C4-2B (cell line): ENCODE results near the gene ABCC10.
"Not testable (repeated sequence)": the region's sequence is repeated elsewhere in the genome, so short reads cannot be mapped to it uniquely, and the experiment has no call there.

Source experiments
- H3K27ac ChIP-seq: fragments of 450-650 bp; 2 replicates; pipeline ENCODE4 v1.5.1; 2017
- CTCF ChIP-seq: fragments of 450-650 bp; conservative IDR thresholded peaks from 2 replicates; pipeline ENCODE4 v1.5.1; 2017; ENCODE audit warnings: mild to moderate bottlenecking
- ZFX ChIP-seq: fragments of 450-650 bp; IDR thresholded peaks from 2 replicates; pipeline ENCODE4 v1.6.1; 2017

Gene ABCC10

GRCh38 chr6:43451939-43452338 lies 24.6 kb downstream of the ABCC10 start:
- no peak overlapping the region for H3K27ac ChIP-seq
- TF ChIP-seq CTCF: no peak
- TF ChIP-seq ZFX: no peak

DNA sequence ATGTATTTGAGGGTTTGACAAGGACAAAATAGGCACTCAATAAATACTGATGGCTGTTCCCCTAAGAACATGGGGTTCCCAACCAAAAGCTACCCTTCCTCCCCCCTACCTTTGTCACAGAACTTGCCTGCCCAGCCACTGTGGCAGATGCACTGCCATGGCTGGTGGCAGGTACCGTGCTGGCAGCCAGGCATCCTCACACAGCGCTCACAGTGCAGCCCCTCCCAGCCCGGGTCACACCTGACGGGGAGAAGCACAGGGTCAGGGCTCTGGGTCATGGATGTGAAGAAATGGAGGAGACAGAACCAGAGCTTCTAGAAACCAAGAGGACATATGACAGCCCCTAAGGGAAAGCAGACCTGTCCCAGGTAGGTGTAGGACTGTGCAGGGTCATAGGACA lies 25.6 kb downstream of the ABCC10 start:
- H3K27ac ChIP-seq: no peak overlapping the region
- TF ChIP-seq ZFX: no peak
- TF ChIP-seq CTCF: no peak

GRCh38 chr6:43453831-43454230 lies 26.5 kb downstream of the ABCC10 start:
- H3K27ac ChIP-seq: no peak overlapping the region
- no peak for TF ChIP-seq CTCF
- no peak for TF ChIP-seq ZFX

GRCh38 chr6:43454290-43454695 lies 27.0 kb downstream of the ABCC10 start:
- H3K27ac ChIP-seq: no peak overlapping the region
- TF ChIP-seq ZFX (no peak), CTCF (peak; percentile 96)

- no peak overlapping the region for H3K27ac ChIP-seq
- TF ChIP-seq ZFX (no peak), CTCF (peak; percentile 84)
These were observed 27.6 kb downstream of the ABCC10 start for GRCh38 chr6:43454696-43455530.

DNA sequence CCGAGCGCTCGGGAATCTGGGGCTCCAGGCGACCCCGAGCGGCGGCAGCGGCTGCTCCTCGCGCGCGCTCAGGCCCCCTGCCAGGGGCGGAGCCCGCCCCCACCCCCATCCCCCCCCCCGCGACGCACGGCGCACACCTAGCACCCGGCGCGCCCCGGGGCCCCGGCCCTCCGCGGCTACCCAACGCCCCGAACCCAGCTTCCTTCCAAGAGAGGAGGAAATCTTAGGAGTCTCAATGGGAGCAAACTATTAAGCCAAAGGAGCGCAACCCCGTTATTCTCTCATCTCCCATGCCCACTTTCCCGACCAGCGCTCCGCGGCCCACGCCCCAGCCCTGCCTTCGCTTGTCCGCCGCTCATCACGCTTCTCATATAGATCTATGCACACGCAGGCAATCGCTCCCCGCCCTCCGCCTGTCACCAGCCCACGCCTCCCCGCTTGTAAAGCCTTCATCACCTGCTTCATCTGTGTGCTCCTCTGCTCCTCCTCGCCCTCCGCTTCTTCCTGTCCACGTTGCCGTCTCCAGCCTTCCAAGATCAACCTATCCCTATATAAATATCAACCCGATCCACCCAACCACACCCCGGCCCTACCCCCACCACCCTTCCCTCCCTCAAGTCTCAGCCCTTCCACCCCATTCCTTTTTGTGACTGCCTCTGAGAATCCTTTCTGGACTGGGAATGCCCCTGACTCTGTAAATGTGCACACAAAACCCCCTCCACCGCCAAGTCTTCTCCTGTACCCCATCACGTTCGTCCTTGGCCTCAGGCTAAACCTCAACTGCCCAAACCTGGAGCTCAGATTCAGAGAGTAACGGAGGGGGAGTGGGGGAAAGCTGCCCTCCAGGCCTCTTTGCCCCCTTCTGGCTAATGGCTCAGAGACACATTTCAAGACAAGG lies 28.4 kb downstream of the ABCC10 start, which contains the start of gene DLK2:
Gene DLK2 (minus strand): TSS at position 18 of the 898 bp plus-strand sequence. CDS start 723 bp downstream, outside the sequence.
- no peak within 1 kb of the TSS for H3K27ac ChIP-seq
- TF ChIP-seq ZFX: no peak
- no peak for TF ChIP-seq CTCF

- H3K27ac ChIP-seq: no peak overlapping the region
- peak; percentile 39 for TF ChIP-seq CTCF
- no peak for TF ChIP-seq ZFX
These were observed 30.3 kb downstream of the ABCC10 start for GRCh38 chr6:43457643-43458042.

- not testable (repeated sequence) for H3K27ac ChIP-seq
These were observed 30.8 kb downstream of the ABCC10 start for GRCh38 chr6:43458154-43458553.
